ENCODE results near the gene LRRC23.
A peak's percentile ranks its signal among the peaks of the same experiment; 100 is the strongest.

Gene LRRC23

DNA sequence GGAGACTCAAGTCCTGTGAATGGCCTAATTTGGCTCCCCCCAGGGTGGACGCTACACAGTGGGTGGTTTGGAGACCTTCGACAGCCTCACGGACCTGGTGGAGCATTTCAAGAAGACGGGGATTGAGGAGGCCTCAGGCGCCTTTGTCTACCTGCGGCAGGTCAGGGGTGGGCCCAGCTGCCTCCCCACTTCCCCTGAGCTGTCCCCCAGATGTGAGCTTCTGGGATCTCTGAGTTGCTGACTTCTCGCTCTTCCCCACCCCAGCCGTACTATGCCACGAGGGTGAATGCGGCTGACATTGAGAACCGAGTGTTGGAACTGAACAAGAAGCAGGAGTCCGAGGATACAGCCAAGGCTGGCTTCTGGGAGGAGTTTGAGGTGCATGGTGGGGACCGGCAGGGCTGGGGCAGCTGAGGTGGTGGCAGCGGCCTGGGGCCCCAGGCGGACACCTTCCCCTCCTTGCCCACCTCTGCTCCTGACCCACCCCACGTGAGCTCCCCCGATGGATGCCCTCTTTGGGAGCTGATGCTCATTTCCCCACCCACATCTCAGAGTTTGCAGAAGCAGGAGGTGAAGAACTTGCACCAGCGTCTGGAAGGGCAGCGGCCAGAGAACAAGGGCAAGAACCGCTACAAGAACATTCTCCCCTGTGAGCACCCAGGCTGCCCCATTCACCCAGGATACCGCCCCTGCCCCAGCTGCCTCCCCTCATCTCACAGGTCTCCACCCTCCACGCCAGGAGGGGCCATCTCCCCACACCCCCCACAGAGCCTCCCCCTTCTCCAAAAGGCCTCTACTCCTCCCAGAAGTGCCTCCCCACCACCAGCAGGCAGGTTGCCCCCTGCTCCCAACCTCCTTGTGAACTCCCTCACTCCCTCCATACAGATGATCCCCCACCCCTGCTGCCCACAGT, 50.7 kb downstream of the LRRC23 start:
- peak overlapping the region; percentile 97 for H3K4me3 ChIP-seq (ENCODE audit: low read depth, low read length)
- TF ChIP-seq, protein P1, sequence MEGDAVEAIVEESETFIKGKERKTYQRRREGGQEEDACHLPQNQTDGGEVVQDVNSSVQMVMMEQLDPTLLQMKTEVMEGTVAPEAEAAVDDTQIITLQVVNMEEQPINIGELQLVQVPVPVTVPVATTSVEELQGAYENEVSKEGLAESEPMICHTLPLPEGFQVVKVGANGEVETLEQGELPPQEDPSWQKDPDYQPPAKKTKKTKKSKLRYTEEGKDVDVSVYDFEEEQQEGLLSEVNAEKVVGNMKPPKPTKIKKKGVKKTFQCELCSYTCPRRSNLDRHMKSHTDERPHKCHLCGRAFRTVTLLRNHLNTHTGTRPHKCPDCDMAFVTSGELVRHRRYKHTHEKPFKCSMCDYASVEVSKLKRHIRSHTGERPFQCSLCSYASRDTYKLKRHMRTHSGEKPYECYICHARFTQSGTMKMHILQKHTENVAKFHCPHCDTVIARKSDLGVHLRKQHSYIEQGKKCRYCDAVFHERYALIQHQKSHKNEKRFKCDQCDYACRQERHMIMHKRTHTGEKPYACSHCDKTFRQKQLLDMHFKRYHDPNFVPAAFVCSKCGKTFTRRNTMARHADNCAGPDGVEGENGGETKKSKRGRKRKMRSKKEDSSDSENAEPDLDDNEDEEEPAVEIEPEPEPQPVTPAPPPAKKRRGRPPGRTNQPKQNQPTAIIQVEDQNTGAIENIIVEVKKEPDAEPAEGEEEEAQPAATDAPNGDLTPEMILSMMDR (IDR thresholded peaks at IDR 0.05; ENCODE audit: borderline replicate concordance, insufficient read depth, low read depth, low read length): no peak

DNA sequence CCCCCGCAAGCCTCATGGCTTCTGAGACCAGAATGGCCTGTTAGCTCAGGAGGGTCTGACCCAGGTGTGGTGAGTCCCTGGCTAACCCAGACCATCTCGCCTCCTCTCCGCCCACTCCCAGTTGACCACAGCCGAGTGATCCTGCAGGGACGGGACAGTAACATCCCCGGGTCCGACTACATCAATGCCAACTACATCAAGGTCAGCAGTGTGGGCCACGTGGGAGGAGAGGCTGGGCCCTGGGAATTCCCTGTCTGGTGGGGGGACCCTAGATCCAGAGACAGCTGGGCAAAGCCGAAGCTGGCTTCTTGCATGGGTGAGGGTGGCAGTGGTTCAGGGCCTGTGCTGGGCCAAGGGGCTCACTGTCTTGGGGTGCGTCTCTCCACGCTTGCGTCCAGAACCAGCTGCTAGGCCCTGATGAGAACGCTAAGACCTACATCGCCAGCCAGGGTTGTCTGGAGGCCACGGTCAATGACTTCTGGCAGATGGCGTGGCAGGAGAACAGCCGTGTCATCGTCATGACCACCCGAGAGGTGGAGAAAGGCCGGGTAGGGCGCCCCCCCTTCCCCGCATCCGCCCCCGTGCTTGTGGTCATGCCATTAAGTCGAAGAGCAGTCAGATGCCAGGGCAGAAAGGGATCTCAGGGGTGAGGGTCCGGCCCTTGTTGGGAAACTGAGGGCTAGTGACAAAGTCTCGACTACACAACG, 51.6 kb downstream of the LRRC23 start:
- H3K4me3 ChIP-seq (ENCODE audit: low read depth, low read length): peak overlapping the region; percentile 10

DNA sequence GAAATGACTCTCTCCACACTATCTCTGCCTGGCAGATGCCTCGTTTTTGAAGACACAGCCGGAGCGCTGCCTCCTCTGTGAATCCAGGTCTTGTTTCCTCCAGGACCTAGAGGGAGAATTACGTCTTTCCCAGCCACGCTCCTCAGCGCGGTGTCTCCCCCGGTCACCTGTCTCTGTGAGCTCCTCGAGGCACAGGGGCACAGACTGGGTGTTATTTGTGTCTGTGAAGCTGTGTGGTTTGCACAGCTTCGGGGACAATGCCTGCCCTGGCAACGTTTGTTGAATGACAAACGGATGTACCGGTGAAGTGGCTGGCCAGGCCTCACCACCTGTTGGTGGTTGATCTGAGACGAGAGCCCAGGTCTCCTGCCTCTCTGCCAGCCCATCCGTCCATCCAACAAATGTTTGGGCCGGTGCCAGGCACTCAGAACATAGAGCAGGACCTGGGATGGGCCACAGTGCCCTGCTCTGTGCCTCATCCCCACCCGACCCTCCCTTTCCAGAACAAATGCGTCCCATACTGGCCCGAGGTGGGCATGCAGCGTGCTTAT, 52.6 kb downstream of the LRRC23 start:
- H3K4me3 ChIP-seq (ENCODE audit: low read depth, low read length): no peak overlapping the region
- TF ChIP-seq, protein P1 (IDR thresholded peaks at IDR 0.05; ENCODE audit: borderline replicate concordance, insufficient read depth, low read depth, low read length): no peak

More for the DNA sequence above, 51.6 kb downstream of the LRRC23 start:
- TF ChIP-seq, protein P1 (IDR thresholded peaks at IDR 0.05; ENCODE audit: borderline replicate concordance, insufficient read depth, low read depth, low read length): no peak

DNA sequence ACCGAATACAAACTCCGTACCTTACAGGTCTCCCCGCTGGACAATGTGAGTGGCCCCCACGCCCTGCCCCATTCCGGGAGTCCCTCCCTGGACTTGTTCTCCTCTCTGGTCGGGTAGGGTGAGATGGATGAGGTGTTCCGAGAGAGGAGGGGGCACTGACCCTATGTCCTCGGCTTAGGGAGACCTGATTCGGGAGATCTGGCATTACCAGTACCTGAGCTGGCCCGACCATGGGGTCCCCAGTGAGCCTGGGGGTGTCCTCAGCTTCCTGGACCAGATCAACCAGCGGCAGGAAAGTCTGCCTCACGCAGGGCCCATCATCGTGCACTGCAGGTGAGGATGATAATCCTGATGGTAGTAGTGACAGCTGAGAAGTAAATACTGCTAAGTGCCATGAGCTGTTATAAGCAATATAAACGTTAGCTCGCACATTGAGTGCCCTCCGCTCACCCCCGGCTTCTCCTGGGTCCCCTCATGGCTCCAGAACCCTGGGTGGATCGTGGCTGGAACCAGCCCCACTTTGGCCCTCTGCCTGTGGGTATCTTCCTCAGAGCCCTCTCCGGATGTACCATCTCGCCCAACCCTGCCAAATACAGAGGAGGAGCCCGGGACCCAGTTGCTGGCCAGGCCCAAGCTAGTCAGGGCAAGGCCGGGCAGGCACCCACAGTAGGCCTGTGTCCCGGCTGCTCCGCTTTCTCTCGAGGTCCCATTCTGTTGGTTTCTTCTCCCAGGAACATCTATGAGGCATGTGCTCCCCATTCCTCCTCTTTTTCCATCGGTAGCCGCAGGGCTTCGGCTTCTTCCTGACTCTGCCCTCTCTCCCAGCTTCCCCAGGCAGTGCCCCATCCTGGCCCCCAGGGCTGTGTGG, 53.4 kb downstream of the LRRC23 start:
- H3K4me3 ChIP-seq (ENCODE audit: low read depth, low read length): peak overlapping the region; percentile 50
- TF ChIP-seq, protein P1 (IDR thresholded peaks at IDR 0.05; ENCODE audit: borderline replicate concordance, insufficient read depth, low read depth, low read length): no peak

DNA sequence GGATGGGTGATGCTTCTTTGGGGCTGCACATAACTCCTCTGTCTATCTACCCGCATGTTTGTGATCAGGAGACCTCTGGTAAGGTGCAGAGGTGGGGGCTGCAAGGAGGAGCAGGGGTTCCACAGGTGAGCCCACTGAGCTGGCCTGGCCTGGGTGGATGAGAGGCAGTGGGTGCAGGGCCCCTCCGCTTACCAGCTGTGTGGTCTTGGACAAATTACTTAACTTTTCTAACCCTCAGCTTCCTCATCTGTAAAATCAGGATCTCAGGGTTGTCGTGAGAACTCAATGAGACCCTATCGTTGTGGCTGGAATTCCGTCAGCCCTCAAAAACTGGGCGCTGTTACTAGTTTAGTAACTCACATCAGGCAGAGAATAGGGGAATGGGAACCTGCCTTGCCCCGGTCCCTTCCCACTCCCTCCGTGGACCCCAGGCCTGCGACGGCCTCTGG, 54.0 kb downstream of the LRRC23 start:
- H3K4me3 ChIP-seq (ENCODE audit: low read depth, low read length): peak overlapping the region; percentile 50
- TF ChIP-seq, protein P1 (IDR thresholded peaks at IDR 0.05; ENCODE audit: borderline replicate concordance, insufficient read depth, low read depth, low read length): no peak

DNA sequence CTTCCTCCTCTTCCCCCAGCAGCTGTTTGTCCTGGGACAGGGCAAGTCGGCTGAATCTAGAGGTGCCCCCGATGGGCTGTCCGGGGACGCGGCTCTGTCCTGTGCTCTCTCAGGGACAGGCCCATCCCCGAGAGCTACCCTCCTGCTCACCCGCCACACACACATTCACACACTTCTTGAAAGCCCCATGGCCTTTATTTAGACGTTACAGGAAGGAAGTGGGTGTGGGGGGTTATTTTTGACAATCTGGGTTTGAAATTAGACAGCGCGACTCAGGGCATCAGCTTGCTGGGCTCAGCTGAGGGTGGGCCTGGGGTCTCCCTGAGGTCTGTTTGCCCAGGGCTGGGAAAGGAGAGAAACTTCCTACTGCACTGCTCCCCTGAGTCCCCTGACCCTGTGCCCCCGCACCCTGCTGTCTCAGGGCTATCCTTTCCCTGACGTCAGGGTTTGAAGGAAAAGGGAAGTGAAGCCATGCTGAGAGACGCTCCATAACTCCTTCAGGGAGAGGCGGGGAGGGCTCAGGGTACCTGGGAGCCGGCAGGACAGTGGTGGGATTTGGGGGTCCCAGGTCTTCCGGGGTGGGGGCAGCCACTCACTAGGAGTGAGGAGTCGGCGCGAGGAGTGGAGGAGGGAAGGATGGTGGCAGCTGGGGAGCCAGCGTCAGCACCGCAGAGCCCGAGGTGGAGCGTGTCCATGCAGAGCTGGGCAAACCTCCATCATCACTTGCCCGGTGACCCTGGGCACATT, 54.6 kb downstream of the LRRC23 start:
- TF ChIP-seq, protein P1 (IDR thresholded peaks at IDR 0.05; ENCODE audit: borderline replicate concordance, insufficient read depth, low read depth, low read length): no peak
- H3K4me3 ChIP-seq (ENCODE audit: low read depth, low read length): peak overlapping the region; percentile 50
